ACC112 (cell line): Measurements from ENCODE around the gene CALML3.

Experiments
- H2AFZ ChIP-seq: fragments of 200-600 bp; sonication (generic); one replicate; pipeline ENCODE4 v1.6.0; 2017; ENCODE audit warnings: antibody characterized with exemption, low read length; ENCODE audit not compliant: unreplicated experiment
- H3K27ac ChIP-seq: fragments of 200-600 bp; sonication (generic); 2 replicates; pipeline ENCODE4 v1.5.1; 2014; ENCODE audit warnings: low read depth, mild to moderate bottlenecking, antibody characterized with exemption, low read length, moderate library complexity
- H3K27me3 ChIP-seq: fragments of 200-600 bp; sonication (generic); 2 replicates; pipeline ENCODE4 v1.6.1; 2014; ENCODE audit warnings: mild to moderate bottlenecking, antibody characterized with exemption, low read length, moderate library complexity, mixed read lengths; ENCODE audit not compliant: insufficient read depth
- H3K36me3 ChIP-seq: fragments of 200-600 bp; sonication (generic); 2 replicates; pipeline ENCODE4 v1.6.1; 2016; ENCODE audit warnings: mild to moderate bottlenecking, antibody characterized with exemption, low read length, moderate library complexity, mixed read lengths; ENCODE audit not compliant: insufficient read depth
- H3K4me1 ChIP-seq: fragments of 200-600 bp; sonication (generic); one replicate; pipeline ENCODE4 v1.6.1; 2016; ENCODE audit warnings: low read length, mixed read lengths; ENCODE audit not compliant: insufficient read depth, unreplicated experiment, control insufficient read depth
- H3K4me3 ChIP-seq: fragments of 200-600 bp; sonication (generic); 2 replicates; pipeline ENCODE4 v1.5.1; 2014; ENCODE audit warnings: mild to moderate bottlenecking, low read depth, low read length
- H3K79me2 ChIP-seq: fragments of 200-600 bp; sonication (generic); one replicate; pipeline ENCODE4 v1.6.0; 2016; ENCODE audit warnings: low read length; ENCODE audit not compliant: control insufficient read depth, unreplicated experiment, insufficient read depth

CALML3 gene

GRCh38 chr10:5482016-5482415, 42.7 kb upstream of the CALML3 start:
- Histone ChIP-seq H3K36me3 (no peaks in the 10 kb centered on the region), H3K4me3 (no peak overlapping the region), H3K79me2 (no peaks in the 10 kb centered on the region), H3K27ac (no peak overlapping the region), H2AFZ (no peak overlapping the region), H3K27me3 (peaks cover 17% of the 10 kb centered on the region; the same call in 1 of the 2 replicates), H3K4me1 (no peaks in the 10 kb centered on the region)

GRCh38 chr10:5484205-5484604, 40.6 kb upstream of the CALML3 start:
- Histone ChIP-seq H3K27me3 (peaks cover 17% of the 10 kb centered on the region; the same call in 1 of the 2 replicates), H2AFZ (no peak overlapping the region), H3K36me3 (no peaks in the 10 kb centered on the region), H3K79me2 (no peaks in the 10 kb centered on the region), H3K27ac (no peak overlapping the region), H3K4me3 (no peak overlapping the region), H3K4me1 (no peaks in the 10 kb centered on the region)

- no peak overlapping the region for H3K27ac ChIP-seq
- H3K4me3 ChIP-seq, result no peak overlapping the region
- H2AFZ ChIP-seq, result no peak overlapping the region
- no peaks in the 10 kb centered on the region for H3K4me1 ChIP-seq
- H3K36me3 ChIP-seq, result no peaks in the 10 kb centered on the region
- H3K79me2 ChIP-seq, result no peaks in the 10 kb centered on the region
- H3K27me3 ChIP-seq, result peaks cover 17% of the 10 kb centered on the region; the same call in 1 of the 2 replicates
These were observed 39.5 kb upstream of the CALML3 start for GRCh38 chr10:5485290-5485689.

- Histone ChIP-seq H3K4me3 (no peak overlapping the region), H3K79me2 (no peaks in the 10 kb centered on the region), H3K4me1 (no peaks in the 10 kb centered on the region), H3K36me3 (no peaks in the 10 kb centered on the region), H3K27ac (no peak overlapping the region), H2AFZ (no peak overlapping the region), H3K27me3 (peaks cover 17% of the 10 kb centered on the region; the same call in 1 of the 2 replicates)
These were observed 38.6 kb upstream of the CALML3 start for GRCh38 chr10:5485948-5486852.

GRCh38 chr10:5486853-5487235, 37.9 kb upstream of the CALML3 start:
- H3K4me1 ChIP-seq, result no peaks in the 10 kb centered on the region
- H3K36me3 ChIP-seq, result no peaks in the 10 kb centered on the region
- no peaks in the 10 kb centered on the region for H3K79me2 ChIP-seq
- H3K27ac ChIP-seq, result no peak overlapping the region
- no peak overlapping the region for H3K4me3 ChIP-seq
- peaks cover 17% of the 10 kb centered on the region; the same call in 1 of the 2 replicates for H3K27me3 ChIP-seq
- no peak overlapping the region for H2AFZ ChIP-seq

GRCh38 chr10:5488272-5489161, 36.2 kb upstream of the CALML3 start:
- Histone ChIP-seq H3K79me2 (no peaks in the 10 kb centered on the region), H3K27me3 (peaks cover 17% of the 10 kb centered on the region; the same call in 1 of the 2 replicates), H3K4me1 (no peaks in the 10 kb centered on the region), H3K27ac (no peak overlapping the region), H3K4me3 (no peak overlapping the region), H2AFZ (no peak overlapping the region), H3K36me3 (no peaks in the 10 kb centered on the region)

GRCh38 chr10:5490032-5490431, 34.7 kb upstream of the CALML3 start:
- Histone ChIP-seq H3K79me2 (no peaks in the 10 kb centered on the region), H3K27me3 (peaks cover 10% of the 10 kb centered on the region; the same call in 1 of the 2 replicates)

GRCh38 chr10:5490698-5491464, 33.9 kb upstream of the CALML3 start:
- H2AFZ ChIP-seq, result no peak overlapping the region
- no peak overlapping the region for H3K27ac ChIP-seq
- H3K4me1 ChIP-seq, result no peaks in the 10 kb centered on the region

More at GRCh38 chr10:5490032-5490431, 34.7 kb upstream of the CALML3 start:
- Histone ChIP-seq H3K27ac (no peak overlapping the region), H3K4me3 (no peak overlapping the region), H3K36me3 (no peaks in the 10 kb centered on the region), H3K4me1 (no peaks in the 10 kb centered on the region), H2AFZ (no peak overlapping the region)

GRCh38 chr10:5491477-5491876, 33.3 kb upstream of the CALML3 start:
- H3K4me3 ChIP-seq, result no peak overlapping the region
- H2AFZ ChIP-seq, result no peak overlapping the region
- H3K27ac ChIP-seq, result no peak overlapping the region
- H3K4me1 ChIP-seq, result no peaks in the 10 kb centered on the region
- no peaks in the 10 kb centered on the region for H3K27me3 ChIP-seq
- no peaks in the 10 kb centered on the region for H3K36me3 ChIP-seq
- H3K79me2 ChIP-seq, result no peaks in the 10 kb centered on the region

More at GRCh38 chr10:5490698-5491464, 33.9 kb upstream of the CALML3 start:
- H3K36me3 ChIP-seq, result no peaks in the 10 kb centered on the region
- peaks cover 5% of the 10 kb centered on the region; the same call in 1 of the 2 replicates for H3K27me3 ChIP-seq
- no peak overlapping the region for H3K4me3 ChIP-seq
- H3K79me2 ChIP-seq, result no peaks in the 10 kb centered on the region

GRCh38 chr10:5492322-5492855, 32.4 kb upstream of the CALML3 start:
- H3K79me2 ChIP-seq, result no peaks in the 10 kb centered on the region
- no peak overlapping the region for H3K4me3 ChIP-seq
- 0 out of 2 replicates have a peak, but pooled peaks cover under 1% of the 10 kb centered on the region for H3K27me3 ChIP-seq
- H2AFZ ChIP-seq, result no peak overlapping the region
- H3K36me3 ChIP-seq, result no peaks in the 10 kb centered on the region
- H3K4me1 ChIP-seq, result no peaks in the 10 kb centered on the region
- no peak overlapping the region for H3K27ac ChIP-seq
